Activated CD4-positive, alpha-beta T cell treated with anti-CD3 and anti-CD28 coated beads, Interleukin-2, amount 50 U/mL, for 24 hours (primary cell): ENCODE measurements around the gene SPDYE2.
"Not testable (repeated sequence)": the region's sequence is repeated elsewhere in the genome, so short reads cannot be mapped to it uniquely, and the experiment has no call there.

Experiments
- DNase-seq, 2 donors: peaks; one replicate each; pipeline ENCODE4 v3.0.0-alpha.2; 2020; ENCODE audit warnings: low read depth in 1 of 2, low spot score in 1 of 2

The SPDYE2 gene

GRCh38 chr7:102602317-102602716, 51.3 kb downstream of the SPDYE2 start:
- DNase-seq: not testable (repeated sequence)

DNA sequence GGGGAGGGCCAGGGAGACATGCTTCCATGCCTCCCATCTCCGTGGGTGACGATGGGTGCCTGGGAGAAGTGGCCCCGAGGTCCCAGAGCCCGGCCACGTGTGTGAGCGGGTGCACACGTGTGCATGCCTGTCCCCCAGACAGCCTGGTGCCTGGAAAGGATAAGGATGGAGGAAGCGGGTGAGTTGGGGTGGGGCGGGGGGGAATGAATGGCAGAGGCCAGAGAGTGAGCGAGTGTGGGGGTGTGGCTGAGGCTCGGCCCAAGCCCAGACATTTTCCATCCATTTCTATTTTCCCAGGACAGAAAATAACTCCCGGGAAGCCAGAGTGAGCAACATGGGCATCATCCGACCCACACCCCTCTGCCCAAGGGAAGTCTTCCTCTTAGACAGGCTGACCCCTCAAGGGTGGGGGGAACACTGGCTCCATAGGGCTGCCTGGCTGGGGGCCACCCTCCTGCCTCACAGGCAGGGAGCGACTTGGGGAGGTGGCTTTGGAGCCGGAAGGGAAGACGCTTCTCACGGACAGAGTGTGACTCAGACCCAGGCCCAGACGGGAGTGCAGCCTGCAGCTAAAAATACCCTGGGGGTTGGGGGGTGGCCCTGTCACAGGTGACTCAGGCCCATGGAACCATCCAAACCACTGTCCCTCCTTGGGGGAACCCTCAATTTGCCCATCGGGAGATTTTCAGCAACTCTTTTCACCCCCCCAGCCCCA, 53.6 kb downstream of the SPDYE2 start:
- not testable (repeated sequence) for DNase-seq

- DNase-seq: not testable (repeated sequence)
Observed at GRCh38 chr7:102606848-102607247, 55.8 kb downstream of the SPDYE2 start.

GRCh38 chr7:102609734-102610133, 58.7 kb downstream of the SPDYE2 start:
- not testable (repeated sequence) for DNase-seq

- not testable (repeated sequence) for DNase-seq
Observed at GRCh38 chr7:102610441-102610840, 59.4 kb downstream of the SPDYE2 start.

GRCh38 chr7:102611013-102611674, 60.1 kb downstream of the SPDYE2 start:
- DNase-seq: not testable (repeated sequence)

- DNase-seq: not testable (repeated sequence)
Observed at GRCh38 chr7:102611675-102612325, 60.8 kb downstream of the SPDYE2 start.
